DND-41 (cell line): Measurements from ENCODE around the gene KDM8.

Experiments used
- ATAC-seq: fragments of 200-7000 bp; cut with Tn5 transposase; 3 replicates; pipeline ENCODE4 v1.9.1; 2021; ENCODE audit warnings: low read depth; ENCODE audit not compliant: insufficient read depth
- DNase-seq: peaks from one replicate; pipeline ENCODE4 v3.0.0-alpha.2; 2020
- H2AFZ ChIP-seq: 2 replicates; pipeline ENCODE4 v1.6.0; 2012; ENCODE audit warnings: low read depth, low read length
- H3K27ac ChIP-seq: 2 replicates; pipeline ENCODE4 v1.5.1; 2012; ENCODE audit warnings: low read length, inconsistent platforms
- H3K27me3 ChIP-seq: fragments of 200-600 bp; sonication (generic); 2 replicates; pipeline ENCODE4 v1.6.0; 2012; ENCODE audit warnings: low read length, mild to moderate bottlenecking, inconsistent platforms; ENCODE audit not compliant: insufficient read depth, poor library complexity
- H3K36me3 ChIP-seq: 2 replicates; pipeline ENCODE4 v1.5.1; 2012; ENCODE audit warnings: low read length, inconsistent platforms; ENCODE audit not compliant: insufficient read depth
- H3K4me1 ChIP-seq: 2 replicates; pipeline ENCODE4 v1.5.1; 2012; ENCODE audit warnings: mild to moderate bottlenecking, low read length; ENCODE audit not compliant: insufficient read depth
- H3K4me2 ChIP-seq: 2 replicates; pipeline ENCODE4 v1.6.0; 2012; ENCODE audit warnings: mild to moderate bottlenecking, moderate library complexity, low read length, inconsistent platforms; ENCODE audit not compliant: insufficient read depth
- H3K4me3 ChIP-seq, 2 experiments: fragments of 200-600 bp in 1 of 2; shearing (Covaris generic) in 1 of 2; 2 replicates each; pipeline ENCODE4 v1.5.1; 2012 to 2016; ENCODE audit warnings: inconsistent platforms in 2 of 2, low read length in 2 of 2, mild to moderate bottlenecking in 2 of 2, low read depth in 1 of 2, moderate library complexity in 1 of 2
- H3K79me2 ChIP-seq: 2 replicates; pipeline ENCODE4 v1.6.0; 2012; ENCODE audit warnings: low read length, inconsistent platforms; ENCODE audit not compliant: insufficient read depth
- H3K9ac ChIP-seq: 2 replicates; pipeline ENCODE4 v1.6.0; 2012; ENCODE audit warnings: low read depth, mild to moderate bottlenecking, inconsistent platforms, low read length, moderate library complexity
- H3K9me3 ChIP-seq: 2 replicates; pipeline ENCODE4 v1.5.1; 2012; ENCODE audit warnings: low read length, moderate library complexity, mild to moderate bottlenecking, inconsistent platforms; ENCODE audit not compliant: insufficient read depth, severe bottlenecking
- H4K20me1 ChIP-seq: 2 replicates; pipeline ENCODE4 v1.6.0; 2012; ENCODE audit warnings: low read length; ENCODE audit not compliant: insufficient read depth
- EZH2 ChIP-seq: IDR thresholded peaks from 3 replicates; pipeline ENCODE4 v1.6.1; 2012; ENCODE audit warnings: borderline replicate concordance, low read depth, mild to moderate bottlenecking, moderate library complexity, low read length, inconsistent platforms; ENCODE audit not compliant: severe bottlenecking
- TF ChIP-seq, protein P1 (sequence below): IDR thresholded peaks from 2 replicates; pipeline ENCODE4 v1.5.1; 2012; ENCODE audit warnings: borderline replicate concordance, low read length, moderate library complexity, mild to moderate bottlenecking; ENCODE audit not compliant: poor library complexity, severe bottlenecking; ENCODE audit errors: extremely low read depth

KDM8 gene

DNA sequence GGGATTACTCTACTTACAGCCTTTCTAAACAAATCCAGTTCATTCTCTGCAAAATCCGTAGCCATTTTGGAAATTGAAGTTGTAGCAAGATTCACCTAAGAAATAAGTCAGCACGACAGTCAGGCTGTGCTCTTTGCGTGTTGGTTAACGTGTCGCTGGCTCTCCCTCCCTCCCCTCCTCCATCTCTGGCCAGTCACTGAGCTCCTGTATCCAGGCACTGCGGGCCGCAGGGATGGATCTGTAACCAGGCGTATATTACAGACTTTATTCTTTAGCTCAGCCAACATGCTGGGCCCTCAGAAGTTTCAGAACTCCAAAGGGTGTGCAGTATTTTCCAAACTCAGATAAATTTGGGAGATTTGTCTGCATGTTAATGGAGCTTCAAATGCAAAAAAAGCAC is 30.8 kb downstream of the KDM8 start:
- Histone ChIP-seq H3K4me2 (peak overlapping the region; percentile 55), H3K9ac (peak overlapping the region; percentile 79), H3K9me3 (no peaks in the 10 kb centered on the region), H3K4me1 (peaks cover 71% of the 10 kb centered on the region), H4K20me1 (no peaks in the 10 kb centered on the region), H3K79me2 (peaks cover 29% of the 10 kb centered on the region), H3K4me3 (peak overlapping the region in 1 of 2 experiments; percentile 40; a peak in 1 of 4 replicates), H2AFZ (no peak overlapping the region; the same call in 1 of the 2 replicates), H3K27me3 (no peaks in the 10 kb centered on the region), H3K27ac (peak overlapping the region; percentile 96), H3K36me3 (peaks cover 52% of the 10 kb centered on the region)
- no peak for DNase-seq
- ATAC-seq = no peak
- TF ChIP-seq, protein P1, sequence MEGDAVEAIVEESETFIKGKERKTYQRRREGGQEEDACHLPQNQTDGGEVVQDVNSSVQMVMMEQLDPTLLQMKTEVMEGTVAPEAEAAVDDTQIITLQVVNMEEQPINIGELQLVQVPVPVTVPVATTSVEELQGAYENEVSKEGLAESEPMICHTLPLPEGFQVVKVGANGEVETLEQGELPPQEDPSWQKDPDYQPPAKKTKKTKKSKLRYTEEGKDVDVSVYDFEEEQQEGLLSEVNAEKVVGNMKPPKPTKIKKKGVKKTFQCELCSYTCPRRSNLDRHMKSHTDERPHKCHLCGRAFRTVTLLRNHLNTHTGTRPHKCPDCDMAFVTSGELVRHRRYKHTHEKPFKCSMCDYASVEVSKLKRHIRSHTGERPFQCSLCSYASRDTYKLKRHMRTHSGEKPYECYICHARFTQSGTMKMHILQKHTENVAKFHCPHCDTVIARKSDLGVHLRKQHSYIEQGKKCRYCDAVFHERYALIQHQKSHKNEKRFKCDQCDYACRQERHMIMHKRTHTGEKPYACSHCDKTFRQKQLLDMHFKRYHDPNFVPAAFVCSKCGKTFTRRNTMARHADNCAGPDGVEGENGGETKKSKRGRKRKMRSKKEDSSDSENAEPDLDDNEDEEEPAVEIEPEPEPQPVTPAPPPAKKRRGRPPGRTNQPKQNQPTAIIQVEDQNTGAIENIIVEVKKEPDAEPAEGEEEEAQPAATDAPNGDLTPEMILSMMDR = no peak
- no peak for TF ChIP-seq EZH2

DNA sequence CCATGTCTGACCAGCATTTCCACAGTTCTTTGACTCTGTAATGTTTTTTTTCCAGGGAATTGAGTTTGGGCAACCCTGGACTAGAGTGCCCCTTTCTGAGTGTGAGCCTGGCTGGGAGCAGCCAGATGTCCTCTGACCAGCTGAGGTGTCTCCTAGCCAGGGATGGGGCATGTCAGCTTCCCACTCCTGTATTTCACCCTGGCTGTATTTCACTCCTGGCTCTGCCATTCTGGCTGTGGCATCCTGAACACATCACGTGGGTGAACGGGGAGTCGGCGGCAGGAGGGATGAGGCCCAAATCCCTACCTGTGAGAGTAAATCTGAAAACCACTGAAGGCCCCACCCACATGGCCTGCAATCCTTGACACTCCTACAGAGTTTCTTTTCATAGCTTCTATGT is 31.3 kb downstream of the KDM8 start:
- TF ChIP-seq, protein P1 = no peak
- TF ChIP-seq EZH2 = no peak
- Histone ChIP-seq H3K36me3 (peaks cover 50% of the 10 kb centered on the region), H3K4me2 (peak overlapping the region; percentile 55), H3K27ac (peak overlapping the region; percentile 96), H3K9me3 (no peaks in the 10 kb centered on the region), H3K4me3 (peak overlapping the region in 1 of 2 experiments; percentile 40; a peak in 2 of 4 replicates), H3K27me3 (no peaks in the 10 kb centered on the region), H2AFZ (peak overlapping the region; percentile 14; the same call in 1 of the 2 replicates), H3K9ac (peak overlapping the region; percentile 79), H4K20me1 (no peaks in the 10 kb centered on the region), H3K79me2 (peaks cover 27% of the 10 kb centered on the region), H3K4me1 (peaks cover 71% of the 10 kb centered on the region)
- ATAC-seq (no peak), DNase-seq (no peak)

DNA sequence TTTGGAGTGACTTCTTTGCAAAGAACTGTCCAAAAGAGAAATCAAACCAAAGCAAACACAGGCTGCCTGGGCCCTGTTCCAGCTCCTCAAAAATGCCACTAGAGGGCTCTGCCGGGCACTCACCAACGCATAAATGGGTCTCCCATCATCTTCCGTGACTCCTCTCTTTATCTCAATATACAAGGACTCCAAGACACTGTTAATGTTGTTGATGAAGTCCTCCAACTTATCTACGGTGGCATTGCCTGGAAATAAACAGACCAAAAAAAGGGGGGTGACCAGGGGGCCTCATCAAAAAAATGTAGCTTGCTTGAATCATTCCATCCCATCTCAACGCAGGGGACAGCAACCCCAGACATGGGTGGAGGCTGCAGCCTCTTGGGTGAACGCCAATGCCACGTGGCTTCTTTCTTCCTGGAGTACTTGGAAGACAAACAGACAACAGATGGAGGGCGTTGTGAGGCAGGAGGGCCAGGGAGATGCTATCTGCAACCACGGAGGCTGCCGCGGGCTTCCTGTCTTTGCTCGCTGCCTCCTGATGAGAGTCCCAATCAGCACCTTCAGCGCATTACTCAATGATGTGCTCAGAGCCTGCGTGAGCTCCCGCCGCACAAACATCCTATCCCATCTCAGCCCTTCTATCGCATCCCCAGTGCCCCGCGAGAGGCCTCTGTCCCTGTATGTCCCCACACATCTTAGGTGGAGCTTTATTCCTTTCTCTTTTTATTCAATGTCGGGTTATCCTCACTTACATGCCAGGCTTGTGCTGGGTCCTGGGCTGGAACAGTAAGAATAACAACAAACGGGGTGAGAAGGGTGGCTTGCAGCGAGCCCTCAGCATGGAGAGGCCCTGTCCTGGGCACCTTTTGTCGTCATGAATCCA is 32.0 kb downstream of the KDM8 start:
- TF ChIP-seq, protein P1 = peak; percentile 96
- no peak for TF ChIP-seq EZH2
- Histone ChIP-seq H4K20me1 (no peaks in the 10 kb centered on the region), H3K4me3 (peak overlapping the region in 1 of 2 experiments; percentile 47; a peak in 2 of 4 replicates), H3K9me3 (no peaks in the 10 kb centered on the region), H3K9ac (peak overlapping the region; percentile 79), H3K4me1 (peaks cover 71% of the 10 kb centered on the region), H3K79me2 (peaks cover 24% of the 10 kb centered on the region), H3K27ac (peak overlapping the region; percentile 96), H3K27me3 (no peaks in the 10 kb centered on the region), H2AFZ (peak overlapping the region; percentile 66), H3K36me3 (peaks cover 43% of the 10 kb centered on the region), H3K4me2 (peak overlapping the region; percentile 55)
- ATAC-seq (peak; percentile 83), DNase-seq (peak; percentile 98)
